HL-60 (cell line): ENCODE measurements around the gene NRDC.

ENCODE experiments used
- DNase-seq, 2 experiments: peaks; one replicate each; pipeline ENCODE4 v3.0.0-alpha.2; 2010 to 2020; ENCODE audit warnings: low read depth in 1 of 2, low spot score in 1 of 2
- H3K27ac ChIP-seq: fragments of 250-450 bp; sonication (Bioruptor Pico); replicated peaks from 2 replicates; pipeline ENCODE4 v1.5.1; 2020; ENCODE audit warnings: mild to moderate bottlenecking, moderate library complexity
- H3K27me3 ChIP-seq: fragments of 250-450 bp; sonication (Bioruptor Pico); 2 replicates; pipeline ENCODE4 v1.5.1; 2021; ENCODE audit warnings: mild to moderate bottlenecking, moderate library complexity; ENCODE audit not compliant: insufficient read depth, poor library complexity, severe bottlenecking
- H3K4me3 ChIP-seq: replicated peaks from 2 replicates; pipeline ENCODE4 v1.5.1; 2011; ENCODE audit warnings: mild to moderate bottlenecking, control low read depth, low read length; ENCODE audit not compliant: insufficient read depth
- CTCF ChIP-seq: IDR thresholded peaks from one replicate; pipeline ENCODE4 v1.5.1; 2011; ENCODE audit warnings: low read length, control low read depth, inconsistent platforms; ENCODE audit not compliant: insufficient read depth
- GABPA ChIP-seq: IDR thresholded peaks from 2 replicates; pipeline ENCODE4 v1.6.1; 2012; ENCODE audit warnings: low read depth
- POLR2AphosphoS5 ChIP-seq: IDR thresholded peaks from 2 replicates; pipeline ENCODE4 v1.6.1; 2012; ENCODE audit warnings: low read depth
- REST ChIP-seq: IDR thresholded peaks from 2 replicates; pipeline ENCODE4 v1.6.1; 2012; ENCODE audit warnings: low read depth; ENCODE audit not compliant: insufficient replicate concordance
- SPI1 ChIP-seq: IDR thresholded peaks from 2 replicates; pipeline ENCODE4 v1.6.1; 2012; ENCODE audit warnings: low read depth, mild to moderate bottlenecking, borderline replicate concordance

Gene NRDC

GRCh38 chr1:51756290-51756689 is 122.2 kb downstream of the NRDC start:
- no peak for DNase-seq
- H3K27ac ChIP-seq = no peak overlapping the region
- TF ChIP-seq REST (no peak), CTCF (no peak), SPI1 (no peak), GABPA (no peak), POLR2AphosphoS5 (no peak)

GRCh38 chr1:51755437-51755836 is 123.1 kb downstream of the NRDC start:
- no peak overlapping the region for H3K27ac ChIP-seq

More at GRCh38 chr1:51756290-51756689, 122.2 kb downstream of the NRDC start:
- no peak overlapping the region for H3K4me3 ChIP-seq
- no peaks in the 10 kb centered on the region for H3K27me3 ChIP-seq

GRCh38 chr1:51754666-51755065 is 123.9 kb downstream of the NRDC start:
- no peak for DNase-seq
- Histone ChIP-seq H3K27me3 (no peaks in the 10 kb centered on the region), H3K27ac (no peak overlapping the region), H3K4me3 (no peak overlapping the region)
- TF ChIP-seq SPI1 = no peak
- TF ChIP-seq POLR2AphosphoS5 = no peak
- TF ChIP-seq CTCF = no peak
- TF ChIP-seq GABPA = no peak
- no peak for TF ChIP-seq REST

More at GRCh38 chr1:51755437-51755836, 123.1 kb downstream of the NRDC start:
- Histone ChIP-seq H3K4me3 (no peak overlapping the region), H3K27me3 (no peaks in the 10 kb centered on the region)
- TF ChIP-seq SPI1 = no peak
- TF ChIP-seq POLR2AphosphoS5 = no peak
- no peak for DNase-seq

- no peak overlapping the region for H3K27ac ChIP-seq
- TF ChIP-seq GABPA (no peak), POLR2AphosphoS5 (no peak), SPI1 (no peak), REST (no peak)
- H3K27me3 ChIP-seq = no peaks in the 10 kb centered on the region
- no peak for DNase-seq
- no peak overlapping the region for H3K4me3 ChIP-seq
These were observed 124.6 kb downstream of the NRDC start for GRCh38 chr1:51753969-51754368.
